ENCODE results near the gene TVP23B. TPM values are rescaled to one million over a fixed set of nuclear protein-coding genes. Genes with fewer than 3 reads are reported as not detected.

The TVP23B gene
- total RNA-seq, 2 donors from 2014 or later: 17.5 to 23.3 TPM

- DNase-seq: peak; percentile 90 to 95 (median 94)
- Histone ChIP-seq H3K9me3 (no peaks in the 10 kb centered on the region), H3K4me3 (peak overlapping the region in 1 of 2 donors; percentile 8), H3K27ac (peak overlapping the region; percentile 50 to 82 (median 58)), H3K4me1 (peaks cover 29% of the 10 kb centered on the region), H3K36me3 (replicated peaks in 1 of 2; ENCODE audit: insufficient read depth in 1 of 2, low read depth in 2 of 2) (no peaks in the 10 kb centered on the region), H3K27me3 (no peaks in the 10 kb centered on the region)
- WGBS, 2 donors: 1% methylated on average over 29 of the region's 29 CpGs
- ATAC-seq: peak; percentile 89
- intact Hi-C loops (cut with DNase I): no loop called here
- TF ChIP-seq POLR2A (IDR thresholded peaks at IDR 0.05): peak; percentile 8 to 77 (median 65)
- TF ChIP-seq CTCF (IDR thresholded peaks at IDR 0.05): peak in 1 of 7 experiments; percentile 2
Measured at GRCh38 chr17:18855831-18856569, 75.0 kb downstream of the TVP23B start.

Other genes with a start within 250 kb of the TVP23B start
- not detected for gene TBC1D28, start 136.8 kb upstream of the TVP23B start, total RNA-seq
- 10 to 100 TPM in 1 of 2 donors, 1 to 10 TPM in 1; 4.9 to 10.2 TPM for gene FOXO3B, start 98.9 kb upstream of the TVP23B start, total RNA-seq
- gene FBXW10, start 37.1 kb upstream of the TVP23B start, total RNA-seq: not detected
- 10 to 100 TPM; 16.6 to 35.6 TPM for gene PRPSAP2, start 76.9 kb downstream of the TVP23B start, total RNA-seq
- gene SLC5A10, start 171.0 kb downstream of the TVP23B start, total RNA-seq: not detected
- 10 to 100 TPM; 11.4 to 16.5 TPM for gene FAM83G, start 223.6 kb downstream of the TVP23B start, total RNA-seq